GM12878 (cell line): ENCODE data around the gene ABTB1. TPM values are rescaled to one million over a fixed set of nuclear protein-coding genes. Genes with fewer than 3 reads are reported as not detected.

Experiments used
- ATAC-seq: fragments of 200-7000 bp; cut with Tn5 transposase; 3 replicates; pipeline ENCODE4 v1.9.1; 2020; ENCODE audit warnings: mild to moderate bottlenecking, moderate library complexity
- BruUV-seq: library from RNA; stranded (reverse); fragments of 400-500 nt; replicated peaks from 2 replicates; lab custom pipeline; 2021; lab: Mats Ljungman, UMichigan
- CTCF ChIA-PET: fragments of 300-600 bp; sonication (Branson Sonifier 250); formaldehyde crosslinking; extraction: SDS; loops from one replicate; lab custom pipeline; 2021; ENCODE audit warnings: inconsistent platforms; lab: Yijun Ruan, JAX
- POLR2A ChIA-PET: fragments of 350-600 bp; formaldehyde crosslinking; extraction: SDS; loops from one replicate; lab custom pipeline; 2021; ENCODE audit warnings: inconsistent platforms; lab: Charles Lee
- RAD21 ChIA-PET: fragments of 300-600 bp; sonication (Branson Sonifier 250); formaldehyde crosslinking; loops from one replicate; lab custom pipeline; 2023; ENCODE audit warnings: antibody characterized with exemption; ENCODE audit not compliant: unreplicated experiment; lab: Charles Lee
- SMC1A ChIA-PET: fragments of 300-600 bp; sonication (Branson Sonifier 250); formaldehyde crosslinking; loops from one replicate; lab custom pipeline; 2023; ENCODE audit not compliant: unreplicated experiment, uncharacterized antibody; lab: Charles Lee
- DNase-seq: peaks from one replicate; pipeline ENCODE4 v3.0.0-alpha.2; 2011; ENCODE audit warnings: low read depth, low spot score
- FAIRE-seq: peaks from 3 replicates; lab custom pipeline; 2011; peaks lifted over from hg19 to GRCh38; lab: Jason Lieb, UNC
- H2AFZ ChIP-seq: 2 replicates; pipeline ENCODE4 v1.6.0; 2011; ENCODE audit warnings: low read depth, low read length, control low read depth; ENCODE audit not compliant: control insufficient read depth
- H3K27ac ChIP-seq: 2 replicates; pipeline ENCODE4 v1.5.1; 2011; ENCODE audit warnings: control low read depth; ENCODE audit not compliant: control insufficient read depth, insufficient read depth
- H3K27me3 ChIP-seq, 2 experiments: replicated peaks in 1 of 2; 2 replicates each; pipeline versions ENCODE4 v1.6.0 to v1.6.1; 2011; ENCODE audit warnings: low read length in 1 of 2; ENCODE audit not compliant: control insufficient read depth in 2 of 2, insufficient read depth in 2 of 2
- H3K36me3 ChIP-seq, 2 experiments: 2 replicates each; pipeline ENCODE4 v1.5.1; 2011; ENCODE audit warnings: low read length in 1 of 2; ENCODE audit not compliant: control insufficient read depth in 2 of 2, insufficient read depth in 2 of 2
- H3K4me1 ChIP-seq: 2 replicates; pipeline ENCODE4 v1.6.1; 2011; ENCODE audit warnings: mild to moderate bottlenecking, low read length, moderate library complexity, mixed read lengths; ENCODE audit not compliant: control insufficient read depth, insufficient read depth
- H3K4me2 ChIP-seq: 2 replicates; pipeline ENCODE4 v1.6.0; 2011; ENCODE audit warnings: control low read depth; ENCODE audit not compliant: control insufficient read depth, insufficient read depth
- H3K4me3 ChIP-seq: fragments of 200-600 bp; sonication (generic); 2 replicates; pipeline ENCODE4 v1.5.1; 2016
- H3K79me2 ChIP-seq: 2 replicates; pipeline ENCODE4 v1.6.0; 2011; ENCODE audit warnings: low read length; ENCODE audit not compliant: control insufficient read depth, insufficient read depth
- H3K9ac ChIP-seq: 2 replicates; pipeline ENCODE4 v1.8.0; 2011; ENCODE audit warnings: low read length, control low read depth, mixed read lengths; ENCODE audit not compliant: control insufficient read depth, insufficient read depth
- H3K9me3 ChIP-seq: replicated peaks from 3 replicates; pipeline ENCODE4 v1.5.1; 2011; ENCODE audit warnings: mild to moderate bottlenecking, low read length; ENCODE audit not compliant: control insufficient read depth, insufficient read depth
- H4K20me1 ChIP-seq: 2 replicates; pipeline ENCODE4 v1.6.0; 2011; ENCODE audit not compliant: control insufficient read depth, insufficient read depth
- BHLHE40 ChIP-seq, 2 experiments: fragments of 450-650 bp in 1 of 2; IDR thresholded peaks; 2 replicates each; pipeline ENCODE4 v1.6.1; 2011 to 2017; ENCODE audit warnings: low read depth in 2 of 2, borderline replicate concordance in 1 of 2, improper control_type of control experiment in 1 of 2, low read length in 1 of 2, mild to moderate bottlenecking in 1 of 2
- CREM ChIP-seq: IDR thresholded peaks from 2 replicates; pipeline ENCODE4 v1.6.1; 2014; ENCODE audit warnings: antibody characterized with exemption, low read depth
- NFIC ChIP-seq: IDR thresholded peaks from 2 replicates; pipeline ENCODE4 v1.6.1; 2012; ENCODE audit warnings: low read depth, mild to moderate bottlenecking, inconsistent platforms, low read length, moderate library complexity
- SMAD1 ChIP-seq: fragments of 450-650 bp; IDR thresholded peaks from 2 replicates; pipeline ENCODE4 v1.6.1; 2018; ENCODE audit warnings: mild to moderate bottlenecking, low read depth; ENCODE audit not compliant: partially characterized antibody
- SREBF1 ChIP-seq: IDR thresholded peaks from 2 replicates; pipeline ENCODE4 v1.6.1; 2012; ENCODE audit warnings: mild to moderate bottlenecking, low read length
- WRNIP1 ChIP-seq: IDR thresholded peaks from 2 replicates; pipeline ENCODE4 v1.6.1; 2011; ENCODE audit warnings: low read depth, low read length, improper control_type of control experiment, borderline replicate concordance
- ZZZ3 ChIP-seq: IDR thresholded peaks from 2 replicates; pipeline ENCODE4 v1.6.1; 2011; ENCODE audit warnings: low read depth; ENCODE audit not compliant: control insufficient read depth, insufficient read length
- WGBS: methylation state at CpG from one replicate; pipeline ENCODE4 v1.1.6; 2016; ENCODE audit warnings: low lambda C conversion rate; ENCODE audit not compliant: insufficient replicate concordance, insufficient coverage; ENCODE audit errors: missing lambda C conversion rate; 5-methylcytosine and 5-hydroxymethylcytosine counted together
- in situ Hi-C: fragments of 300-500 bp; cut with MboI; formaldehyde crosslinking; loops from 9 replicates; pipeline ENCODE4 v1.14.3; 2018; ENCODE audit warnings: mixed read lengths
- intact Hi-C: fragments of 100-400 bp; cut with micrococcal nuclease; formaldehyde crosslinking; loops from one replicate; pipeline ENCODE4 v1.14.2; 2022; ENCODE audit not compliant: unreplicated experiment
- polyA plus RNA-seq, 11 experiments: library from polyadenylated mRNA; depleted of rRNA in 4 of 11; unstranded in 6 of 11; stranded (reverse) in 5 of 11; fragments of >200 nt; fragmentation: Nextera tagmentation in 4 of 11; fragmentation: Illumina TruSeq in 1 of 11; extraction: Ambion mirVana in 4 of 11; extraction: Trizol in 1 of 11; gene quantifications; 1 replicate in 1 of 11; 2 replicates in 10 of 11; pipeline versions ENCODE4 v1.2.1 to v1.2.3, GENCODE V29; 2011 to 2016; ENCODE audit warnings: inconsistent platforms in 2 of 11, missing spikeins in 2 of 11, low read depth in 1 of 11
- total RNA-seq, 4 experiments: library from RNA; depleted of rRNA in 3 of 4; stranded (reverse); fragments of >200 nt in 3 of 4; fragmentation: Illumina TruSeq in 1 of 4; extraction: Trizol in 1 of 4; gene quantifications; 2 replicates each; pipeline versions ENCODE4 v1.2.1 to v1.2.3, GENCODE V29; 2013 to 2021

Gene ABTB1
- total and polyA plus RNA-seq, 10 of the 15 experiments (the other 5 are each of a cell fraction or from before 2014, with no cell fraction given) = 0.11 to 10.2 (median 7.1) TPM

GRCh38 chr3:127701280-127701911 lies 28.6 kb downstream of the ABTB1 start:
- Histone ChIP-seq H3K4me3 (no peak overlapping the region), H3K27ac (no peak overlapping the region), H3K9ac (no peak overlapping the region), H2AFZ (no peak overlapping the region), H3K4me1 (peaks cover 14% of the 10 kb centered on the region), H3K36me3 (peaks cover 21 to 46% of the 10 kb centered on the region in 2 experiments; a peak in 3 of 4 replicates), H3K27me3 (no peaks in the 10 kb centered on the region), H3K4me2 (no peak overlapping the region), H3K79me2 (no peaks in the 10 kb centered on the region; the same call in none of the 2 replicates), H4K20me1 (no peaks in the 10 kb centered on the region), H3K9me3 (peaks cover 2% of the 10 kb centered on the region; the same call in 2 of the 3 replicates)
- no peak for ATAC-seq
- 87% methylated on average over 11 of the region's 11 CpGs for WGBS
- ChIA-PET CTCF (no interaction called here), SMC1A (no interaction called here), RAD21 (interaction anchor here (0.7 kb wide), 1 partner anchor 121 kb away, joined by 3 read pairs; the partner anchor contains the start of gene MGLL), POLR2A (interaction anchor here (0.6 kb wide), 1 partner anchor 179 kb away, joined by 3 read pairs; no protein-coding TSS in a partner anchor)
- TF ChIP-seq SREBF1 = no peak
- TF ChIP-seq SMAD1 = no peak
- no peak for TF ChIP-seq CREM
- no peak for TF ChIP-seq BHLHE40 (IDR thresholded peaks at IDR 0.05; ENCODE audit: borderline replicate concordance in 1 of 2, low read depth in 2 of 2, low read length in 1 of 2)
- TF ChIP-seq WRNIP1 = no peak
- no peak for TF ChIP-seq ZZZ3
- TF ChIP-seq NFIC = no peak
- no peak for FAIRE-seq
- intact Hi-C loops (no loop called here), in situ Hi-C loops (no loop called here)
- no TSS peak for BruUV-seq
- DNase-seq = no peak
